ENCODE data around the gene THSD4. TPM values are rescaled to one million over a fixed set of nuclear protein-coding genes. Genes with fewer than 3 reads are reported as not detected.

THSD4 gene
- total RNA-seq, 1 donor from 2014 or later, result 5.1 TPM

DNA sequence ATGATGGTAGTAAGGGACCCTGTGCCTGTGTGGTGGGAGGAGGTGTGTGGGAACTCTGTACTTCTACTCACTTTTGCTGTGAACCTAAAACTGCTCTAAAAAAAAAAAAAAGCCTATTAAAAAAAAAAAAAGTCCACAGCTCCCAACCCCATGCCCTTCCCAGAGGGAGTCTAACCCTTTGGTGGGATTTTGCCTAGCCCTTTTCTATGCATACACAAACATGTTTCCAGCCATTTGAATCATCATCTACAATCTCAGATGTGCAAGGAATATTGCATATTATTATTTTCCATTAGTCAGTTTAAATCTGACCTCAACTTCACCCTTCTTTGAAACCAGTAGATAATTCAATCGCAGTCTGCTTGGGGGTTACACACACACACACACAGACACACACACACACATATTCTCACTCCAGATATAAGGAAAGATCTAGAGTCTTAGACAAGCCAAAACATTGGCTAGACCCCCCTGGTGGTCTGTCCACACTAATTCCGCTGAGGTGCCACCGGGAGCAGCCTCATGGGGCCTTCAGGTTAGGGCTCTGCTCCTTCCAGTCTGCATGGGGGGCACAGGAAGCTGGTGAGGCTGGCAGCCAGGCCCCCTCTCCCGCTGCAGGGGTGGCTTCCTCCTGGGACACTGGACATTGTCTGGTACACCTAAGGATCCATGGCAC, 619.6 kb downstream of the THSD4 start:
- no peak for DNase-seq (ENCODE audit: low spot score)

DNA sequence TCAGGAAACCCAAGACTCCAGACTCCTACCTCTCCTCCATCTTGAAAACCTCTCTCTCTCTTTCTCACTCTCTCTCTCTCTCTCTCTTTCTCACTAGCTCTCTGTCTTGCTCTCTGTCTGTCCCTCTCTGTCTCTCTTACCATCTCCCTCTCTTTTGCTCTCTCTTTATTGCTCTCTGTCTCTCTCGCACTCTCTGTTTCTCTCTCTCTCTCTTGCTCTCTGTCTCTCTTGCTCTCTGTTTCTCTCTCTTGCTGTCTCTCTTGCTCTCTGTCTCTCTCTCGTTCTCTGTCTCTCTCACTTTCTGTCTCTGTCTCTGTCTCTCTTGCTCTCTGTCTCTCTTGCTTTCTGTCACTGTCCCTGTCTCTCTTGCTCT, 620.1 kb downstream of the THSD4 start:
- DNase-seq (ENCODE audit: low spot score), result no peak

DNA sequence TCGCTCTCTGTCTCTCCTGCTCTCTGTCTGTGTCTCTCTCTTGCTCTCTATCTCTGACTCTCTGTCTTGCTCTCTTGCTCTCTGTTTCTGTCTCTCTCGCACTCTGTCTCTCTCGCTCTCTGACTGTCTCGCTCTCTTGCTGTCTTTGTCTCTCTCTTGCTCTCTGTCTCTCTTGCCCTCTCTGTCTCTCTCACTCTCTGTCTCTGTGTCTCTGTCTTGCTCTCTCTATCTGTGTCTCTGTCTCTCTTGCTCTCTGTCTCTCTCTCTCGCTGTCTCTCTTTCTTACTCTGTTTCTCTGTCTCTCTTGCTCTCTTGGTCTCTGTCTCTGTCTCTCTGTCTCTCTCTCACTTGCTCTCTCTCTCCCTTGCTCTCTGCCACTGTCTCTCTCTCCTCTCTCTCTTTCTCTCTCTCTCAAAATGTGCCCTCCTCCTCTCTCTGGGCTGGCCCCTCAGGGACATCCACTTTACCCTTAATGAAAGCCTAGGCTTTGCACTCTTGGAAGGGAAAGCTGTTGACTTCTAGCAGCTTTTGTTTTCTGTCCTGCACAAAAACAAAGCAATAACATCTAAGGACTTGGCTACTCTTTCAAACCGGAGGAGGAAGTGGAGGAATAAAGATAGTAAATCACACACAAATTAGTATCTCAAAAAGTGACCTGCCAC, 621.1 kb downstream of the THSD4 start:
- no peak for DNase-seq (ENCODE audit: low spot score)

DNA sequence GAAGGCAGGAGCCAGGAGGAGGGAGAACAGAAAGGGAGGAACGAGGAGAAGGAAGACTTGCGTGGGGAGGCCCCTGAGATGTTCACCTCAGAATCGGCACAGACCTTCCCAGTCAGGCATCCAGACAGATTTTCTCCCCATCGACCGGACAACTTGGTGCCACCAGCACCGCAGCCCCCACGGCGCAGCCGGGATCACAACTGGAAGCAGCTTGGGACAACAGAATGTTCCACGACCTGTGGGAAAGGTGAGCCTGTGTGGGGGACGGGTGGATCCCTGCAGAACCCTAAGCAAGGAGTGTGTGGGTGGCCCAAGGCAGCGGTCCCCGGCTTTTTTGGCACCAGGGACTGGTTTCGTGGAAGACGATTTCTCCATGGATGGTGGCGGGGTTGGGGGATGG, 622.5 kb downstream of the THSD4 start:
- no peak for DNase-seq (ENCODE audit: low spot score)

DNA sequence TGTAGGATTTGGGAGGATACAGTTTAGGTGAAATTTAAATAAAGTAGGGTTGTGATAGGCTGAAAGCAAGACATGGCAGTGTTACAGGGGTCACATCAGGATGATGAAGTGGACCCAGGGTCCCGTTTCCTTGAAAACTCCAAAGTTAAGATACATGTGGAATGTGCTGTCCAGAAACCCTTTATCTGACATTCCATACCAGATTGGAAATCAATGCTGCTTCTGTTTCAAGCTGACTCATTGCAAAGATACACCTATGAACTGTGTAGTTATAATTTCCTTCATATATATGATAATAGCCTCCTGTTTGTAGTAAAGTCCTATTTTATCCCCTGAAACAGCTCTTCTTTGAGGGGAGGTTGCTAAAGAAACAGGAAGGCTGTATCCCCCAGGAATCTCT, 624.1 kb downstream of the THSD4 start:
- no peak for DNase-seq (ENCODE audit: low spot score)

DNA sequence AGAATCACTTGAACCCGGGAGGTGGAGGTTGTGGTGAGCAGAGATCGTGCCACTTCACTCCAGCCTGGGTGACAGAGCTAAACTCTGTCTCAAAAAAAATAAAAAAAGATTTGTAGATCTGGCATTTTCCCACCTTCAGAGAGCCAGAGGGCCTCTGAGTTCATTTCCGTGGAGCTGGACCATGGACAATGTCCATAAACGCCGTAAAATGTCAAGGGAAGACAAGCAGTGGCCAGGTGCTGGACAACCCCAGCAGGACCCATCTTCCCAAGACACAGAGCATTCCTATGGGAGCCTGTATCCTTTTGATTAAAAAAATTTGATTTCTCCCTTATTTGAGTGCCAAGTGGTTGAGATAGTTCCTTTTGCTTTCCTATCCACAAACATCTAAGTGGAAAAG, 627.7 kb downstream of the THSD4 start:
- no peak for DNase-seq (ENCODE audit: low spot score)

DNA sequence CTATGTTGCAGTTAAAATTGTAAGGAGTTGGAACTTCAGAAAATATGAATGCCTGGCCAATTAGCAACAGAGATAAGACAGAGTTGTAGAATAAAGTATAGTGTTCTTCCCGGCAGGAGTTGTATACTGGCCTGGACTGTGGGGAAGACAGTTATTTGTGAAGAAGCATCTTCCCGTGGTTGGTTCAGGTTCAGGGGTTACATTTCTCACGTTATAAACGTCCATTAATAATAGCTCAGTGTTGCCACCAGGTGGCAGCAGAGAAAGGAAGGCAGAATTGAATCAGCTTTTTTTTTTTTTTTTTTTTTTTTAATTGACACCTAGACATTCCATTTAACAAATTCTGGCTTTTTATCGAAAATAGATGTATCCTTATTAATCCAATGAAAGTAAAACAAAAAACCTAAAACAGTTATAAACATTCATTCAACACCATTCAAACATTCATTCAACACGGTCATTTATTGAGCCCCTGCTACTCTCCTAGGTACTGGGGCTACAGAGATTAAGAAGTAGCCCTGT, 628.7 kb downstream of the THSD4 start:
- DNase-seq (ENCODE audit: low spot score), result no peak

DNA sequence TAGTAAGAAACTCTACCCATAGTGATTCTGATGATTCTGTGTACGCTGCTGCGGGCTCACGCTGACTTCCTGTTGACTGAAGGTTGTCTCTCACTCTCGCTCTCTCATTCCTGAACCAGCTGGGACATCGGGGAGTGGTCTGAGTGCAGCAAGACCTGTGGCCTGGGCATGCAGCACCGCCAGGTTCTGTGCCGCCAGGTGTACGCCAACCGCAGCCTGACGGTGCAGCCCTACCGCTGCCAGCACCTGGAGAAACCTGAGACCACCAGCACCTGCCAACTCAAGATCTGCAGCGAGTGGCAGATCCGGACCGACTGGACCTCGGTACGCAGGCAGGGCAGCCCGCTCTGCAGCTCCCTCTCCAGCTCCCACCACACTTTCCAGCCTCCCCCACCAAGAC, 631.4 kb downstream of the THSD4 start:
- no peak for DNase-seq (ENCODE audit: low spot score)

DNA sequence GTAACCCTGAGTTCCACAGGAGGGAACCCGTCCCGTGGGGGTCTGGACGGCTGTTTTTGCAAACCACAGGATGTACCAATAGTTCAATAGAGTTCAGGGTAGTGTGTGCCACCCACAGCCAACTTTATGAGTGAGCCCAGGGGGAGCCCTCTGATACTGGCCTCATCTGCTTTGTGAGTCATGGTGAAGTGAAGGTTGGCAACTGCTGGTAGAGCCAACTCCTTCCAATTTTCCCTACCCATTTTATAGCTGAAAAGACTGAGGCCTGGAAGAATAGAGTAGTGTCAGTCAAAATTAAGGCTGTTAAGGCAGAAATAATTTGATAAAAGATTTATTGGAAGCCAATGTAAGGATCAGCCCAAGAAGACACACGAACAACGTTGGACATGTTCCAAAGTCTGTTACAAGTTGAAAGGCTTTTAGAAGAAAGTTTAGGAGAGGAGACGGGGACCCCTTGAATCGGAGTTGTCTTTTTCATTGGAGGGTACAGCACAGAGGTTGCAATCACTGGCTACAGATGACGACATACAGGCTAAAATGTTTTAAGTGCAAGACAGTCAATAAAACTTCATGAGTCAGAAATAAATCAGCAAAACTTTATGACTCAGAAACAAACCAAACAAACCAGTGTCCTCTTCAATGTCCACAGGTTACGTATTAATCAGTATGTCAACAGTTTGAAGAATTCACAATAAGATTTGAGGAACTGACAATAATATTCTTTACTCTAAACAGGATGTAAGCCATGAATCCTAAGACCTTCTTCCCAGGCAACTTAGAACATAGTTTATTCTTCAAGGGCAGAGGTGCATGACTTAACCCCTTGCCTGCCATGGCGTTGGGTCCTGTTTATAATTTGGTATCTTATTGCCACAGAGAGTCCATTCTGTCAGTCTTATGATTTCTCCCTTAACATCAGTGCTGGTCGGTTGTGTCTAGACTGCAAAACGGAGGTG, 632.1 kb downstream of the THSD4 start:
- no peak for DNase-seq (ENCODE audit: low spot score)

DNA sequence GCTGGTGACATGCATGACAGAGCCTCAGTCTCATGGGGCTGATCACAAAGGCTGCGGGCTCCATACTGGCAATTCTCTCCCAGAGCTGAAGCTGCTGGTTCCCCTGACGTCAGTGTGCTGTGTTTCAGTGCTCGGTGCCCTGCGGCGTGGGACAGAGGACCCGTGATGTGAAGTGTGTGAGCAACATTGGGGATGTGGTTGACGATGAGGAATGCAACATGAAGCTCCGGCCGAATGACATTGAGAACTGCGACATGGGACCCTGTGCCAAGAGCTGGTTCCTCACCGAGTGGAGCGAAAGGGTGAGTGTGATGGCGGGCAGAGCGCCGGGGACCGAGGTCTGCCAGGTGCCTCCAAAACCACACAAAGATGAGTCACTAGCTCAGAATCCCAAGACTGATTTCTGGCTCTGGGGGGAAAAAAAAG, 633.0 kb downstream of the THSD4 start:
- no peak for DNase-seq (ENCODE audit: low spot score)

DNA sequence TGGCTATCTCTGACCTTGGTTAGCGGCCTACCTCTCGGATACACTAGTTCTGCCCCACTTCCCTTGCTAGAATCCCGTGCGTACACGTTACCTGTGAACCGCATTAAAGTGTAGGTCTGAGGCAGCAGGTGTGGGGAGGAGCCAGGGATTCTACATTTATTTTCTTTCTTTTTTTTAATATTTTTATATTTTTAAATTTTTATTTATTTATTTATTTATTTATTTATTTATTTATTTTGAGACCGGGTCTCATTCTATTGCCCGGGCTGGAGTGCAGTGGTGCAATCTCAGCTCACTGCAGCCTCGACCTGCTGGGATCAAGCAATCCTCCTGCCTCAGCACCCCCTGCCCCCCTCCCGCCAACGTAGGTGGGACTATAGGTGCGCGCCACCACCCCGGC, 634.2 kb downstream of the THSD4 start:
- no peak for DNase-seq (ENCODE audit: low spot score)

DNA sequence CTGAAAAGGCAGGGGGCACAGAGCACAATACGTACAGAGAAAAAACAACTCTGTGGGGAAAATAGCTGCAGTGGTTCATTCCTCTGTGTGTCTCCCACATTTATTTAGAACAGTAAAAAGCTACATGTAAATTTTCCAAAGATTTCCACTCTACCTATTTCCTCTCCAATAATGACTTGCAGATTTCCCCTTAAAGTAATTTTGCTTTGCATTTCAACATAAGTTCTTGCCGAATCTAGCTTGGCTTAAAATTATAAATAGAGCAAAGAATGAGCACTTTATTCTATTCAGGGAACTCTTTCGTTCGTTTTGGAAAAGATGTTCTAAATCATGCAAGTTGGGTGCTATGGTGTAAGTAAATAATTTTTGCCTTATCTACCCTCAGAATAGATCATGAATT, 636.9 kb downstream of the THSD4 start:
- DNase-seq (ENCODE audit: low spot score), result no peak

DNA sequence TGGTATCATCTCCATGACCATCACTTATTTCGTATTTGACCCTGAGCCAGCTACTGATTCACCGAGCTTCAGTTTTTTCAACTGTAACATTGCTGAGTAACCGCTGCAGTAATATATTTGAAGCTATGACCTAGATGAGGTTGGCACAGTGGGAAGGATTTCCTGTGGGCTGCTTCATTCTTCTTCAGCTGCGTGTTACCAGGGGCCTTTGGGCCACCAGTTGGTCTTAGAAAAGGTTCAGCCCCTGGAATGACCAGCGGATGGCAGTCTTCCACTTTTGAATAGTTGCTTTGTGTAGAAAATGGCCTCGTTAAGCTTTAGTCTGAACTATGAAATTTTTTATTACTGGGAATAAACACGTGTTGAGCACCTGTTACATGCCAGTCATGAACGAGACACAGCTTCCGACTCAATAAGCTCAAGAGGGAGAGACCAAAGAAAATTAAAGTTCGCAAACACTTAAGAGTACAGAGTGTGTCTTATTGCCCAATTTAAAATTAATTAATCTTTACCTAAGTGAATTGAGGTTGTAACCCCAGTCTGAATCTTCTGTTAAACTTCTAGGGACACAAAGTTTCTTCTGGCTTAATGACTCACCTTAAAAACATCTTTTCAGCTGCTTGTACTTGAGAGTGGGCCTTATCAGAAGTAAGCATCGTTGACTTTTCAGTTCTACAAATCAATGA, 637.5 kb downstream of the THSD4 start:
- DNase-seq (ENCODE audit: low spot score), result no peak

DNA sequence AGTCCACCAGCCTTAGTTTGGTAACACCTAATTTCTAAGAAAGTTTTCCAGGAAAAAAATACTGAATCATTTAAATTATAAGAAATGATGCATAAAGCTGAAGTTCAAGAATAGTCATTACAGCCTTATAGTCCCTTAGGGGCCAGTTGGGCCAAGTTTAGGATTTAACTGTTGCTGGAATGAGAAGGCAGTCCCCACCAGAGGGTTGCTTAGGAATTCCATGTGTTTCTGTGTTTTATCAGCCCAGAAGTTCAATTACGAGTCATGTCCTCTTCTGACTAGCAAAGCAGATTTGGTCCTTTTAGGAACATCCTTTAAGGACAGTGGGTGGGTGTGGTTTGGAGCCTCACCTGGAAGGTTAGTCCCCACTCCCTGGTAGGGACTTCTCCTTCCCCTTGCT, 638.1 kb downstream of the THSD4 start:
- no peak for DNase-seq (ENCODE audit: low spot score)

DNA sequence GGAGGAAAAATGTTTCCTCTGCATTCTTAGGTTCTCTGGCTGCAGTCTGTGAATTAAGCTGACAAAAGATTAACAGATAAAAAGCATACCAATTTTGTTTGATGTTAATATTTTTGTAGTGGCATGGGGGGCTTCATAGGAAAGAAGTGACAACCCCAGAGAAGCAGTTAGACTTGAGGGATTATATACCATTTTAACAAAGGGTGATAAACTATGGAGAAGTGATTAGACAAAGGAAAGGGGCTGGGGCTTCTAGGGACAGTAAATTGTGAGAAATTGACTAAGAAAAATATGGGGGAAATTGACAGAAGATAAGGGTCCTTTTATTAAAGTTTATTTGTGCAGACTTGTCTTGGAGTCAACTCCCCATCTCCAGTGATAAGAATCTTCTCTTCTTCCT, 639.4 kb downstream of the THSD4 start:
- no peak for DNase-seq (ENCODE audit: low spot score)

DNA sequence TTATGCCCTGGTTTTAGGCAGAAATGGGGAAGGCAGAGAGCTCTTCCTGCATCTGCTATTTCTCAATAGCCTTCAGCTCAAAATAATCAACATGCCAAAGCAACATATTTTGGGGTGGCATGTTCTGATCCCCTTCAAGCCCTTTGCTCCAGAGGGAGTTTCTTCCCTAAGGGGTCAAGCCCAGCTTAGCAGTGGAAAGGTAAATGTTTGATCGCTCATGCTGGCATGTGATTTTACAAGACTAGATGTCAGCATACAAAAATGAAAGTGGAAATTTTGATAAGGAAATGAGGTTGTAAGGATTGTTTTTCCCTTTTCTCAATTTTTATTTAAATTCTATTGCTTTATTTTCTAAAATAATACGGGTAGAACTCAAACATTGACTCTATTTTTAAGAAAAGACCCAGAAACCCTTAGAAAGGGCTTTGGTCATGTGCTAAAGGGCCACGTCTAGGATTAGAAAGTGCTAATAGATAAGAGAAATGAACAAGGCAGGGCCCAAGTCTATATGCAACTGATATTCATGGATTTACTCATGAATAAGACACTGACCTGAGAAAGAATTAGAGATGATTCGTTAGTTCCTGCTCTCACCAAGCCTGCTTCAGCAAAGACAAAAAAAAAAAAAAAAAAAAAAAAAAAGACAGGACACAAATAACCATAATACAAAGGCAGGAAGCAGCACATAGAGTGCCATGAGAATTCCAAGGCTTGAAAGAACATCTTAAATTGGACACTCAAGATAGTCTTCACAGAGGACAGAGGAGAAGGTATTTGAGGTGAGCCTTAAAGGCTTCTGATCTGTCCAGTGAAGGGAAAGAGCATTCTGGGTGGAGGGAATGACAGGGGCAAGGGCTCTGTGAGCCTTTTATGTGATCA, 640.1 kb downstream of the THSD4 start:
- no peak for DNase-seq (ENCODE audit: low spot score)

DNA sequence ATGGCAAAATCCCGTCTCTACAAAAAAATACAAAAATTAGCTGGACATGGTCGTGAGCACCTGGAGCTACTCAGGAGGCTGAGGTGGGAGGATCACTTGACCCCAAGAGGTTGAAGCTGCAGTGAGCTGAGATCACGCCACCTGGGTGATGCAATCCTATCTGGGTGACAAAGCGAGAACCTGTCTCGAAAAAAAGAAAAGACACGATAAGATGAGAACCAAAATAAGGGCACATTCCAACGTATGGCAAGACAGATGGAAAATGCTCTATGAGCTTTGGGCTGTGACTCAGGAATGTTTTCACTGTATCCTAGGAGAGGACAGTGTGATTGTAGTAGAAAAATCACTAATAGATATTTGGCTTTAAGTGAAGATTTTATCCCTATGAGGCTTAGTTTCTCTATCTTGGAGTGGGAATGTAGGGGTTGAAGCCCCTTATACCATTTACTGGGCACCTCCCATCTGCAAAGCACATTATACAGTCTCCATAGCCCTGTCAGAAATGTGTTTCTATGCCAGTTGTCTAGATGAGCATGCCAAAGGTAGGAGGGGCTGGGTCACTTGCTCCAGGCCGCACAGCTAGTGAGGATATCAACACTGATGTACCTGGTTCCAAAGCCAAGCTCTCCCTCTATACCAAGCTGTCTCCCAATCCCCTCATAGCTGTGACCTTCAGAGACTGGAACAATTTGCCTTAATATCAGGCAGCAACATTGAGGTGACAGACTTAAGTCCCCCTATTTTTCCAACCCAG, 641.5 kb downstream of the THSD4 start:
- no peak for DNase-seq (ENCODE audit: low spot score)

DNA sequence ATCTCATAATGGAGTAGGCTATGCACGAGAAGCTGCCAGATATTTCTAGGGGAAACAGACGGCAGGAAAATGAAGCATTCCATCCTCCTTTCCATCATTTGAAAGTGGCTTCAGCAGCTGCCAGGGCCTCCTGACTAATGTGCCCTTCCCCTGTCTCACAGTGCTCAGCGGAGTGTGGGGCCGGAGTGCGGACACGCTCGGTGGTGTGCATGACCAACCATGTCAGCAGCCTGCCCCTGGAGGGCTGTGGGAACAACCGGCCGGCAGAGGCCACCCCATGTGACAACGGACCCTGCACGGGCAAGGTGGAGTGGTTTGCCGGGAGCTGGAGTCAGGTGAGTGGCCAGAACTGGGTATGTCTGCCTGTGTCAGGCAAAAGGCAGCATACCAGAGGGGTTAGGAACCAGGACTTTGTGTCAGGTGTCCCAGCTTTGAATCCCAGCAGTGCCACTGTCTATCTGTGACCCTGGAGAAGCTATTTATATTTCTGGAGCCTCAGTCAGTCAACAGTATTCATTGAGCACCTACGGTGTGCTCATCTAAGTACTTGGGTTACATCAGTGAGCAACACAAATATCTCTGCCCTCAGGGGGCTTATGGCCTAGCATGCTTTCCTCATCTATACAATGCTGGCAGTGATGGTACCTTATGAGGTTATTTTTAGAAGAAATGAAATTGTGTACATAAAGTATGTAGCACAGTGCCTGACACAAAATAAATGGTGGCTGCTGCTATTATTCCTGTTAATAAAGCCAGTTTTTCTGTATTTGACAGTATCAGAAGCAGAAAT, 642.7 kb downstream of the THSD4 start:
- DNase-seq (ENCODE audit: low spot score), result no peak

DNA sequence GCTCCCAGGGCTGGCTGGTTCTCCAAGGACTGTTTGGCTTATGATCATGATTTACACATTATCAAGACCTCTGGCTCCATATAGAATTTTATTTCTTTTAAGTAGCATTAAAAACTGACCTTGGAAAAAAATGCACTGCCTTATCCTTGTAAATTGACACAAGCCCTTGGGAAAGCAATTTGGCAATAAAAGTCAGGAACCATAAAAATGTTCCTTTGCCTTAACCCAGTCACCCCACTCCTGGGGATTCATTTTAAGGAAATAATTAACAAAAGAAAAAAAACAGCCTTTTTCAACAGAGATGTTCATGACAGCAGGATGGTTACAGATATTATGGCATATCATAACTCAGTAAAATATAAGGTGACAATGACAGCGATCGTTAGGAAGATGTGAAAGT, 643.4 kb downstream of the THSD4 start:
- DNase-seq (ENCODE audit: low spot score), result no peak

All from mesenteric fat pad (tissue), 1 donor.